Erythroblast (primary cell): ENCODE measurements around the gene CTPS2.

Source experiments
- GATA1 ChIP-seq: IDR thresholded peaks from 2 replicates; pipeline ENCODE4 v1.6.1; 2011; ENCODE audit warnings: low read depth, mild to moderate bottlenecking, control low read depth, low read length, moderate library complexity
- POLR2A ChIP-seq: IDR thresholded peaks from 2 replicates; pipeline ENCODE4 v1.6.1; 2011; ENCODE audit warnings: mild to moderate bottlenecking, low read length

GRCh38 chrX:16628946-16629595 is 83.4 kb downstream of the CTPS2 start:
- TF ChIP-seq POLR2A: peak; percentile 67
- no peak for TF ChIP-seq GATA1
